Activated CD4-positive, alpha-beta T cell treated with anti-CD3 and anti-CD28 coated beads, Interleukin-2, amount 10 ng/mL, durations not matched to agents 24 days and 14 days (primary cell): ENCODE measurements around the gene DDX1. TPM values are rescaled to one million over a fixed set of nuclear protein-coding genes. Genes with fewer than 3 reads are reported as not detected.

ENCODE experiments used
- DNase-seq: peaks from one replicate; pipeline ENCODE4 v3.0.0; 2022
- H3K27ac Mint-ChIP-seq: one replicate; pipeline ENCODE4 v1.8.0; 2022; ENCODE audit warnings: mild to moderate bottlenecking, mixed read lengths
- H3K27me3 Mint-ChIP-seq: one replicate; pipeline ENCODE4 v1.8.0; 2022; ENCODE audit warnings: mixed read lengths
- H3K36me3 Mint-ChIP-seq: one replicate; pipeline ENCODE4 v1.8.0; 2022; ENCODE audit warnings: low read depth, mild to moderate bottlenecking, mixed read lengths
- H3K4me1 Mint-ChIP-seq: one replicate; pipeline ENCODE4 v1.8.0; 2021; ENCODE audit warnings: mixed read lengths
- H3K4me3 Mint-ChIP-seq: one replicate; pipeline ENCODE4 v1.8.0; 2022; ENCODE audit warnings: mild to moderate bottlenecking, moderate library complexity, mixed read lengths
- H3K9me3 Mint-ChIP-seq: one replicate; pipeline ENCODE4 v1.8.0; 2021; ENCODE audit warnings: mixed read lengths
- intact Hi-C: fragments of 100-400 bp; cut with micrococcal nuclease; formaldehyde crosslinking; loops from one replicate; pipeline ENCODE4 v1.15.1; 2023
- total RNA-seq: library from RNA; stranded (reverse); gene quantifications from 2 replicates; pipeline ENCODE4 v1.2.3, GENCODE V29; 2022

The DDX1 gene
- total RNA-seq, 1 donor from 2014 or later, result 116 TPM

DNA sequence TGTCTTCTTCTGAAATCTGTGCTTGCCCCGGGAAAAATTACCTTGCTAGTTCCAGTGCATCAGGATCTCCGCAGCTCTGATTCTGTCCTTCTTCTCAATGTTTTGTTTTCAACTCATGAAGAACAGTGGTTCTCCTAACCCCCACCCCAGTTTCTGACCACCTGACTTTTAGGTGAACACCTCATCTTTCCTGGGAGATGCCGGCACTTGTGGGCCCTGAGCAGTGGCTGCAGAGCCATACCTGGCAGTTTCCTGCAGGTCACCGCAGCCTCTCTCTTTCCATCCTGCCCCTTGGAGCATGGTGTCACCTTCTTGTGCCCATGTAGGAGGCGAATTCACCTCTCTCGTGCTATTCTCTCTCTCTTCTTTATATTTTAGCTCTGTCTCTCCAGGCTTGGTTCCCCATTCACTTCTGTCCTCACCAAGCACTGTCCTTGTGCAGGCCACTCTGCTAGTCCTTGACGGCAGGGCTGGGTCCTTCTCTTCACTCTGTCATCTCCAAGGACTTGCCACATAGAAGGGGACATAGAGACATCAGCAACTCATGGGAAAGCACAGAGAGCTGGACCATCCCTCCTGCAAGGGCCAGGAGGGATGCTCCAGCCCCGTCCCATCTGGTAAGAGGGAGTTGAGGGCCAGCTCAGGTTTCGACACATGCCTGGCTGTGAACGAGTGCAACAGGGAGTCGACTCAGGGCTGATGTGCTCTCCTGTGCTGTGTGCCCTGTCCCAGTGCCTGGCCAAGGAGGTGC is 59.1 kb downstream of the DDX1 start:
- intact Hi-C loops, result no loop called here
- H3K4me1 Mint-ChIP-seq, result no peaks in the 10 kb centered on the region
- H3K36me3 Mint-ChIP-seq, result no peaks in the 10 kb centered on the region
- no peaks in the 10 kb centered on the region for H3K27me3 Mint-ChIP-seq
- H3K27ac Mint-ChIP-seq, result no peak overlapping the region
- H3K9me3 Mint-ChIP-seq, result no peaks in the 10 kb centered on the region
- no peak overlapping the region for H3K4me3 Mint-ChIP-seq
- DNase-seq, result no peak

DNA sequence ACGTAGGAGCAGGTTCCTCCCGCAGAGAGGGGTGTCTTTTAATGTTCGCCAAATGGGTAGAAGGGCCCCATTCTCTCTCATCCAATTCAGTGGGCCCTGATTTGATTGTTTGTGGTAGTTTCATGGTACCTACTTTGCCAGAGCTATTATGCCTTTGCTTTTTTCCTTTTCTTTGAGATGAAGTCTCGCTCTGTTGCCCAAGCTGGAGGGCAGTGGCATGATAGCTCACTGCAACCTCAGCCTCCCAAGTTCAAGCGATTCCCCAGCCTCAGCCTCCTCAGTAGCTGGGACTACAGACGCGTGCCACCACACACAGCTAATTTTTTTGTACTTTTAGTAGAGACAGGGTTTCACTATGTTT is 59.7 kb downstream of the DDX1 start:
- intact Hi-C loops, result no loop called here

DNA sequence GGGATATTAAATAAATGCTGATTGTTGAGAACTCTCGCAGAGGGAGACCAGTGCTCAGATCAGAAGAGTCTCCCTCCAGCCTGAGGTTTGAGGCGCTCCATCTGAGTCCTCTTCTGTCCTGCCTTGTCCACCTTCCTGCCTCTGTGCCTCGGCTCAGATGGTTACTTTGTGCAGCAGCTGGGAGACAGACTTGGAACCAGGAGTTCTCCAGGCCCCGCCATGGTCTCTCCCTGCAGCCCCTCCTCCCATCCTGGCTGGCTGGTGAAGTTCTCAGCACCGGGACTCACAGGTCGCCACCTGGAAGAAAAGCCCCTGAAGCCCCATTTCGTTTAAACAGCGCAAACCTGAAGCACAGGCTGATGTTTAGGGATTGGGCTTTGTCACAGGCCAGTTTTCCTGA is 60.6 kb downstream of the DDX1 start:
- Mint-ChIP-seq H3K4me1 (no peaks in the 10 kb centered on the region), H3K27me3 (no peaks in the 10 kb centered on the region), H3K27ac (no peak overlapping the region), H3K4me3 (no peak overlapping the region), H3K36me3 (no peaks in the 10 kb centered on the region), H3K9me3 (no peaks in the 10 kb centered on the region)
- intact Hi-C loops, result no loop called here
- DNase-seq, result no peak

More for the DNA sequence above, 59.7 kb downstream of the DDX1 start:
- H3K4me3 Mint-ChIP-seq, result no peak overlapping the region
- no peak overlapping the region for H3K27ac Mint-ChIP-seq
- no peaks in the 10 kb centered on the region for H3K4me1 Mint-ChIP-seq
- H3K27me3 Mint-ChIP-seq, result no peaks in the 10 kb centered on the region
- no peaks in the 10 kb centered on the region for H3K9me3 Mint-ChIP-seq
- DNase-seq, result no peak
- no peaks in the 10 kb centered on the region for H3K36me3 Mint-ChIP-seq

DNA sequence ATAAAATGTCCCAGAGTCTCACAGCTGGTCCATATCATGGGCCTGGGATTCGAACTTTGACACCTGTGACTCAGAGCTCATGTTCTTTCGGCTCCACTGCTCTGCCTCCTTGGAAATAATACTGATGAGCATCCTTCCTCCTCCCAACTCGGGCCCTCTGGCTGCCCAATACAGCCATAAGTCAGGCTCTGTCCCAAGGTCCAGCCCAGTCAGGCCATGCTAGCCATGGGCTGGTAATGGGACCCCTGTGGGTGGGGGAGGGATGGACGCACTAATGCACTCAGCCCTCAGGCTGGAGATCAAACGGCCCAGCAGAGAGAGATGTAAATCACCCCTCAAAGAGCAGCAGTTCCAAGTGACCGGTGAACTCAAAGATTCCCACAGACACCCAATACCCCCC is 61.1 kb downstream of the DDX1 start:
- H3K9me3 Mint-ChIP-seq, result no peaks in the 10 kb centered on the region
- H3K27me3 Mint-ChIP-seq, result no peaks in the 10 kb centered on the region
- no peak overlapping the region for H3K27ac Mint-ChIP-seq
- H3K36me3 Mint-ChIP-seq, result no peaks in the 10 kb centered on the region
- DNase-seq, result no peak
- H3K4me3 Mint-ChIP-seq, result no peak overlapping the region
- intact Hi-C loops, result no loop called here
- H3K4me1 Mint-ChIP-seq, result no peaks in the 10 kb centered on the region

DNA sequence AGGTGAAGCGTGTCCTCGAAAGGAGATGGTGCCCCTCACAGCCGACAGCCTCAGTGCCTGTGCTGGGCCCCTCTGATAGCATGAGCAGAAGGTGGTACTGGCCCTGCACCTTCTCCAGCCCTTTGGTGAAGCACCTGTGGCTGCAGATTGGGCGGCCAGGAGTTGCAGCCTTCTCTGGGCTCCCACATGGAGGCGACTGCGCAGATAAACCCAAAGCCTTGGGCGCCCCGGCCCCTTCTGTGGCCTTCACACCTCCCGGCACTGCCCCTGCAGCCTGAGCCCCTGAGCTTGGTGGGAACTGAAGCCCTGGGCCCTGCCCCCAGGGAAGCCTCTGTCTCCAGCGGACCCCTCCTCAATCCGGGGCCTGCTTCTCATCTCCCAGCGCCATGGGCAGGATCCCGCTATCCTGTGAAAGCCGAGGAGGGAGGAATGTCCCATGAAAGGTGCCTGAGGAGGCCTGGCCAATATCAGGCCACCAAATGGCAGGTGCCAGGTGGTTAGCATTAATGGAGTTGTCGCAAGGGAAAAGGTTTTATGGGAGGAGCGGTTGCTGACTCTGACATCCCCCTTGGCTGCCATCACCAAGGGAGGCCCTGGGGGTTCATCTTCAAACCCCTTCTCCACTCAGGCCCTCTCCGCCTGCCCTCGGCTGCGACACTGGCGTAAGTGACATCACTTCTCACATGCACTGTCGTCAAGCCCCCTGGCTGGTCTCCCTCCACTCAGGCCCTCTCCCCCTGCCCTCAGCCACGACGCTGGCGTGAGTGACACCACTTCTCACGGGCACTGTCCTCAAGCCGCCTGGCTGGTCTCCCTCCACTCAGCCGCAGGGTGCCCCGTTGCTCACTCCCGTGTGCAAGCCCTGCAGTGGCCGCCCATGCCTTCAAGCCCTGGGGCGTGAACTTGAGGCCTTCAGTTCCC is 62.4 kb downstream of the DDX1 start:
- H3K4me1 Mint-ChIP-seq, result no peaks in the 10 kb centered on the region
- H3K4me3 Mint-ChIP-seq, result no peak overlapping the region
- intact Hi-C loops, result no loop called here
- no peaks in the 10 kb centered on the region for H3K27me3 Mint-ChIP-seq
- DNase-seq, result no peak
- no peaks in the 10 kb centered on the region for H3K36me3 Mint-ChIP-seq
- no peak overlapping the region for H3K27ac Mint-ChIP-seq
- H3K9me3 Mint-ChIP-seq, result no peaks in the 10 kb centered on the region

DNA sequence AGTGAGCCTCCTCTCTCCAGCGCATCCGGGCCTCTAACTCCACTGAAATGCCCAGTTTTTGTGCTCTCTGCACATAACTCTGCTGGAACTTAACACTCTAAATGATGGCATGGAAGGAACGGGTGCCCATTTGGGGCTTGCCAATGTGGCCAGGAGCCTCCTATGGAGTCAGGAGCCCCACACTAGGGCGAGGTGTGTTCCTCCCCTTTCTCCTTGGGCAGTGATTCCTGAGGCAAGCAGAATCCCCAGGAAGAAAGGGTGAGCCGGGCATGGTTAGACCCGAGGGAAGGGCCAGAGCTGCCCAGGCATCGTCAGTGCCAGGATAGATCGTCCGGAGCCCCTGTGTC is 63.0 kb downstream of the DDX1 start:
- intact Hi-C loops, result no loop called here
- Mint-ChIP-seq H3K9me3 (no peaks in the 10 kb centered on the region), H3K27me3 (no peaks in the 10 kb centered on the region), H3K4me1 (no peaks in the 10 kb centered on the region), H3K4me3 (no peak overlapping the region), H3K36me3 (no peaks in the 10 kb centered on the region), H3K27ac (no peak overlapping the region)
- DNase-seq, result no peak

DNA sequence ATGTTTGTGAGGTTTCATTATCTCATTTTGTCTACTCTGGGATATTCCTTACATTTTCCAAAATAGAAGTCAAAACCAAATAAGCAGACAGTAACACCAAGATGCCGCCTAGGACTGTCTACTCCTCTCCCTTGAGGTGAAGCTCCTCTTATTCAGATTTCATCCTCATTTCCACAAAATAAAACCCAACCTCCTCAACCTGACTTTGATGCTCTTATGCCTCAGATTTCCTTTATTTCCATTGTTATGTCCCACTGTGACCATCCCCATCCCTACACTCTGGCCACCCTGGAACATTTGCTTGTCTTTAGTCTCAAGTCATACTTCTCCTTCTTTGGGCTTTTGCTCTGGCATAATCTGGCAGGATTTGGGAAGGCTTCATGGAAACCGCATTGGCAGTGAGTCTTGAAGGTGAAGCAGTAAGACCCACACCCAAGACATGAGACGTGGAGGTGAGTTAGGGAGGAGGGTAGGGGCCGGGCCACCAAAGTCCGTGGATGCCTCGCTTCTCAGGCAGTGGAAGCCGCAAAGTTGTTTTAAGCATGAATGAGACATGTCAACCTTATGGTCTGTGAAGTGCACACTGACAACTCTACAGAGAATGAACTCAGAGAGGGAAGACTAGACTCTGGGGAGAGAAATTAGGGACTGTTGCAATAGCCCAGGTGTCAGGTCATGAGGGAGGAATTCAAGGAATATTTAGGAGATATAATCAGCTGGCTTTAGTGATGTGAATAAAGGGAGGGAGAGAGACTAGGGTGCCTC is 63.6 kb downstream of the DDX1 start:
- Mint-ChIP-seq H3K27me3 (no peaks in the 10 kb centered on the region), H3K36me3 (no peaks in the 10 kb centered on the region), H3K27ac (no peak overlapping the region), H3K4me3 (no peak overlapping the region), H3K4me1 (no peaks in the 10 kb centered on the region), H3K9me3 (no peaks in the 10 kb centered on the region)
- intact Hi-C loops, result no loop called here
- DNase-seq, result no peak

DNA sequence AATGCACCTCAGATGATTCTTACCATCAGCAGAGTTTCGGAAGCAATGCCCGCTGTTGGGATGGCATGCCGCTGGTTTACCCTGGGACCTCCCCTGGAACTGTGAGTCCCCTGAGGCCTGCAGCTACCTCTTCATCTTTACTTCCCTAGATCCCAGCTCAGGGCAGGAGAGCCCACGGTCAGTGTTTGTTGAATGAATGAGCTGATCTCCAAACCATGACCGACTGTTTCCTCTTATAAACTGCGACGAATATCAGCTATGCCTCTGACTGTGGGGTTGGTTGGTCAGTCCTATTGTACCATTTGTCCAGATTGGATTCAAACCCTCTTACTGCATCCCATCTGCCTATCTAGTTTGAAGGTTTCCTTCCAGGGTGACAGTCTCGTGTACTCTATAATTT is 64.4 kb downstream of the DDX1 start:
- intact Hi-C loops, result no loop called here
- no peak for DNase-seq
- no peaks in the 10 kb centered on the region for H3K36me3 Mint-ChIP-seq
- H3K9me3 Mint-ChIP-seq, result no peaks in the 10 kb centered on the region
- no peaks in the 10 kb centered on the region for H3K27me3 Mint-ChIP-seq
- no peak overlapping the region for H3K4me3 Mint-ChIP-seq
- H3K27ac Mint-ChIP-seq, result no peak overlapping the region
- H3K4me1 Mint-ChIP-seq, result no peaks in the 10 kb centered on the region

DNA sequence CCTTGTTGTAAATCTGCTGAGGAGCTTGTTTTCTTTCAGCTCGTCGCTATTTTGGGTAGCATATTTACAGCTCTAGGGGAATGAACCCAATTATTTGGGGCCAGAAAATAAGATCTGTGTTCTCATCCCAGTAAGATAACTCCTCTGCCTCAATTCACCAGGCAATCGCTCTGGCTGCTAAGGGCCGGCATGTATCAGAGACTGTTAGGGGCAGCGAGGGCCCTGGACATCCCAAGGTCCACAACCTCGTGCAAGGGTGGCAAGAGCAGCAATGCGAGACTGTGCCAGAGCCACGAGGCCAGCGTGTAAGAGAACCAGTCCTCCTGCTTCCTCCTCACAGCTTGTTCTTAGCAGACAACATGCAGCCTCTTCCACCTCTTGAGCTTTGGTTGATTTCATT is 66.1 kb downstream of the DDX1 start:
- Mint-ChIP-seq H3K27me3 (no peaks in the 10 kb centered on the region), H3K9me3 (no peaks in the 10 kb centered on the region), H3K4me1 (no peaks in the 10 kb centered on the region), H3K27ac (no peak overlapping the region), H3K36me3 (no peaks in the 10 kb centered on the region), H3K4me3 (no peak overlapping the region)
- no peak for DNase-seq
- intact Hi-C loops, result no loop called here

DNA sequence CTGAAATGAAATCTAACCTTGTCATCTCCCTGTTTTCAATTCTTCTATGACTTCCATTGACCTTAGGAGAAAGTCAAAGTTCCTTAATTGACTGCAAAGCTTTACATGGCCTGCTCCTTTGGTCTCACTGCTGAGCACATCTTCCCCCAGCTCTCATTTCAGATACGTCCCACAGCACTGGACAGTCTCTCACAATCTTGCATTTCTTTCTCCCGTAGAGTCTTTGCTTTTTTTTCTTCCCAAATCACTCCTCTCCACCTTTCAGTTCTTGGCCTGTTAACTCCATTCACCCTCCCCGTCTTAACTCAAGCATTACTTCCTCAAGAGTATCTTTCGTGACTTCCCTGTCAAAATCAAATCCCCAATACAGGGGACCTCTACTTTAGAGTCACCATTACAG is 67.2 kb downstream of the DDX1 start:
- H3K27ac Mint-ChIP-seq, result no peak overlapping the region
- H3K36me3 Mint-ChIP-seq, result no peaks in the 10 kb centered on the region
- H3K27me3 Mint-ChIP-seq, result no peaks in the 10 kb centered on the region
- no peak for DNase-seq
- H3K9me3 Mint-ChIP-seq, result no peaks in the 10 kb centered on the region
- intact Hi-C loops, result no loop called here
- H3K4me1 Mint-ChIP-seq, result no peaks in the 10 kb centered on the region
- no peak overlapping the region for H3K4me3 Mint-ChIP-seq

DNA sequence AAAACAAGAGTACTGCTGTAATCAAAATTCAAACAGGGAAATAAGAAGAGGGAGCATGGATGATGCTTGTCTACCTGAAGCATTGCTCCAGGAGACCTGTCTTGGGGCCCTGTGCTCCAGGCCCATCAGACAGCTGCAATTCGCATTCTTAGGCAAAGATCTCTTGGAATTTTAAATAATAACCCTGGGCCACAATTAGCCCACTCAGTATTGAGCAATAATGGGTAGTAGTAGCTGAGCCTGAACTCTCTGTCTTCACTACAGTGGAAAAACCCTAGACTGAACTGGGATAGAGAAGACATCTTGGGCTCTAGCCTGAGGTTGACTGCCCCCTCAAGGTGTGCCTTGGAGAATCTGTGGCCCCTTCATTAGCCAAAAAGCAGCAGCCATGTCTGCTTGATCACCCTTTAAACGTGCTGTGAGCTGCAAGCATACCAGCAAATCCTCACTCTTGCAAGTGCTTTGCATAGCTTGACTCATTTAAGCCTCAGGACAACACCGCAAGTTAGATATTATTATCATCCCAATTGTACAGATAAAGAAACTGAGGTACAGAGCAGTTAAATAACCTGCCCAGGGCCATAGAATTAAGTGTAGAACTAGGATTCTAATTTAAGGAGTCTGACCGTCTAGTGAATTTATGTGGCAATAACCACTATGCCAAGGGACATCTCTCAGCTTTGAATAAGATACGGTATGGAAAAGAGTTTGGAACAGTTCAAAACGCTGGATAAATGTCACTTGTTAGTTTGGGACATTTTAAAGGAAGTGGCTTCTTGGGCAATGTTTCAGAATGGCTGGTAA is 69.0 kb downstream of the DDX1 start:
- Mint-ChIP-seq H3K4me1 (no peaks in the 10 kb centered on the region), H3K27me3 (no peaks in the 10 kb centered on the region), H3K9me3 (no peaks in the 10 kb centered on the region), H3K36me3 (no peaks in the 10 kb centered on the region), H3K27ac (no peak overlapping the region), H3K4me3 (no peak overlapping the region)
- no peak for DNase-seq
- intact Hi-C loops, result no loop called here

DNA sequence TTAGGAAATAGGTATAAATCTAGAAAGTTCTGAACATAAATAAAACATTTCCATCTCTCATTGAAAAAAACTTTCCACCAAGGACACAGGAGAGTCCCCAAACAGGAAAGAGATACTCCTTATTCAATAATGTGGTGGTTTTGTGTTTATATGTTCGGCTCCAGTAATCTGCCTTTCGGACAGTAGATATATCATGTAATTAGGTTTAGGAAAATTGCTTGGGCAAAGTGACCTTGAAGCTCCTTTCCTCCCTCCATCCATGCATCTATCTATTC is 69.6 kb downstream of the DDX1 start:
- H3K4me1 Mint-ChIP-seq, result no peaks in the 10 kb centered on the region
- no peaks in the 10 kb centered on the region for H3K9me3 Mint-ChIP-seq
- H3K27ac Mint-ChIP-seq, result no peak overlapping the region
- H3K27me3 Mint-ChIP-seq, result no peaks in the 10 kb centered on the region
- no peak for DNase-seq
- intact Hi-C loops, result no loop called here
- no peak overlapping the region for H3K4me3 Mint-ChIP-seq
- H3K36me3 Mint-ChIP-seq, result no peaks in the 10 kb centered on the region

DNA sequence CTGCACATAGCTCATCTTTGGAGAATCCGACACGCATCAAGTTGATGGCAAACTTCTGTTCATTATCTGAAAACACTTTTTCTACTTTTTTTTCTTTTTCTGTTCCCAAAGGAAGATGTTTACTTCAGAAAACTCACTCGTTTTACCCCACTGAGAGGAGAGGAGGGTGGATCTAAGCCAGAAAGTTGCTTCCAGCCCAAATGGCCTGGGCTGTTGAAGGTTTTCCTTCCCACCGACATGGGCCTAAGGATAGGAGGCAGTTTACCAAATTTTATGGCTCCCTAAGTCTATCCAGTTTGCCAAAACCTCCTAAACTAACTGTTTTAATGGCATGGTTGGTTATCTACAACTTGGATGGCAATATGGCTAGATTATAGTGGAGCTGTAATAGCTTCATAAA is 70.4 kb downstream of the DDX1 start:
- no peak overlapping the region for H3K27ac Mint-ChIP-seq
- no peaks in the 10 kb centered on the region for H3K9me3 Mint-ChIP-seq
- DNase-seq, result no peak
- intact Hi-C loops, result no loop called here
- H3K27me3 Mint-ChIP-seq, result no peaks in the 10 kb centered on the region
- H3K4me3 Mint-ChIP-seq, result no peak overlapping the region
- H3K4me1 Mint-ChIP-seq, result no peaks in the 10 kb centered on the region
- H3K36me3 Mint-ChIP-seq, result no peaks in the 10 kb centered on the region

DNA sequence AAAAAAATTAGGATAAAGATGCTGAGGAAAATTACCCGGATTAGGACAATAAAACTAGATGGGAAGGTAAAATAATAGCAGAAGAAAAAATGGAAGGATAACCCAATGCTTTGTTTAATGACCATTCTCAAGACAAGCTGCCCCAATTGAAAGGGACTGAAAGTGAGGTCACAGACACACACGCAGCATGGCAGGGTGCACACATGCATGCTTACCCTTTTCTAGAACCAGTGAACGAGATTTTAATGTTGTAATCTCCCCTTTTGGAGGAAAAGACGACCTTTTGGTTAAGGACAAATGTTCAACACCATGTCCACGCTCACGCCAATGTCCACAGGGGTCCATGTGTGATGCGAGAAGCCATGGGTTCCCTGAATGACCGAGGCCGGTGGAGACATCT is 70.9 kb downstream of the DDX1 start:
- Mint-ChIP-seq H3K9me3 (no peaks in the 10 kb centered on the region), H3K27ac (no peak overlapping the region), H3K36me3 (no peaks in the 10 kb centered on the region), H3K27me3 (no peaks in the 10 kb centered on the region), H3K4me3 (no peak overlapping the region), H3K4me1 (no peaks in the 10 kb centered on the region)
- intact Hi-C loops, result no loop called here
- DNase-seq, result no peak
